DMS114 treated with DMSO at 0.1 percent for 48 hours (cell line): Measurements from ENCODE around the gene SF3B5.
"Not testable (repeated sequence)": the region's sequence is repeated elsewhere in the genome, so short reads cannot be mapped to it uniquely, and the experiment has no call there.

Source experiments
- DNase-seq: peaks from one replicate; lab custom pipeline; 2025; ENCODE audit not compliant: unreplicated experiment; lab: John Stamatoyannopoulos, UW

SF3B5 gene

GRCh38 chr6:144095134-144096002 is at the start of gene SF3B5:
SF3B5 (minus strand) TSS chr6:144095573; CDS start chr6:144095497, 76 bp downstream.
- peak; percentile 91 for DNase-seq

- DNase-seq = no peak
These were observed 49.6 kb upstream of the SF3B5 start for GRCh38 chr6:144144996-144145395.

- no peak for DNase-seq
These were observed 48.5 kb upstream of the SF3B5 start for GRCh38 chr6:144143878-144144277.

- DNase-seq = no peak
These were observed 47.7 kb upstream of the SF3B5 start for GRCh38 chr6:144143106-144143505.

- no peak for DNase-seq
These were observed 46.1 kb upstream of the SF3B5 start for GRCh38 chr6:144141470-144141869.

GRCh38 chr6:144140867-144141266 is 45.5 kb upstream of the SF3B5 start:
- no peak for DNase-seq

GRCh38 chr6:144139817-144140216 is 44.4 kb upstream of the SF3B5 start:
- no peak for DNase-seq

- no peak for DNase-seq
These were observed 43.2 kb upstream of the SF3B5 start for GRCh38 chr6:144138542-144138941.

- DNase-seq = no peak
These were observed 39.4 kb upstream of the SF3B5 start for GRCh38 chr6:144134737-144135136.

- no peak for DNase-seq
These were observed 38.8 kb upstream of the SF3B5 start for GRCh38 chr6:144134176-144134575.

GRCh38 chr6:144133225-144133821 is 38.0 kb upstream of the SF3B5 start:
- DNase-seq = no peak

- not testable (repeated sequence) for DNase-seq
These were observed 36.9 kb upstream of the SF3B5 start for GRCh38 chr6:144132167-144132690.

- no peak for DNase-seq
These were observed 35.9 kb upstream of the SF3B5 start for GRCh38 chr6:144131248-144131709.

GRCh38 chr6:144129469-144129868 is 34.1 kb upstream of the SF3B5 start:
- no peak for DNase-seq

GRCh38 chr6:144127097-144127496 is 31.7 kb upstream of the SF3B5 start:
- no peak for DNase-seq

GRCh38 chr6:144123836-144124235 is 28.5 kb upstream of the SF3B5 start:
- no peak for DNase-seq

- DNase-seq = no peak
These were observed 28.0 kb upstream of the SF3B5 start for GRCh38 chr6:144123421-144123820.

GRCh38 chr6:144122861-144123260 is 27.5 kb upstream of the SF3B5 start:
- no peak for DNase-seq

GRCh38 chr6:144119376-144119775 is 24.0 kb upstream of the SF3B5 start:
- DNase-seq = no peak

GRCh38 chr6:144115219-144115618 is 19.8 kb upstream of the SF3B5 start:
- no peak for DNase-seq

- DNase-seq = no peak
These were observed 18.0 kb upstream of the SF3B5 start for GRCh38 chr6:144113366-144113765.

- DNase-seq = no peak
These were observed 14.8 kb upstream of the SF3B5 start for GRCh38 chr6:144110210-144110609.
